WI38 (cell line): ENCODE measurements around the gene MOV10L1.
"Not testable (repeated sequence)": the region's sequence is repeated elsewhere in the genome, so short reads cannot be mapped to it uniquely, and the experiment has no call there.

Experiments used
- H3K4me3 ChIP-seq: 2 replicates; pipeline ENCODE4 v1.5.1; 2011; ENCODE audit warnings: low read depth, mild to moderate bottlenecking, control low read depth, low read length
- CTCF ChIP-seq: IDR thresholded peaks from 2 replicates; pipeline ENCODE4 v1.5.1; 2012; ENCODE audit warnings: low read depth, mild to moderate bottlenecking, control low read depth, low read length

MOV10L1 gene

GRCh38 chr22:50082197-50082715 lies 7.5 kb upstream of the MOV10L1 start:
- no peak for TF ChIP-seq CTCF
- no peak overlapping the region for H3K4me3 ChIP-seq

GRCh38 chr22:50082961-50083461 lies 6.8 kb upstream of the MOV10L1 start:
- TF ChIP-seq CTCF, result no peak
- H3K4me3 ChIP-seq, result no peak overlapping the region

- no peak overlapping the region for H3K4me3 ChIP-seq
These were observed 6.2 kb upstream of the MOV10L1 start for GRCh38 chr22:50083462-50084079.

GRCh38 chr22:50084080-50084477 lies 5.7 kb upstream of the MOV10L1 start:
- no peak for TF ChIP-seq CTCF
- H3K4me3 ChIP-seq, result no peak overlapping the region

More at GRCh38 chr22:50083462-50084079, 6.2 kb upstream of the MOV10L1 start:
- TF ChIP-seq CTCF, result no peak

- TF ChIP-seq CTCF, result no peak
These were observed 5.2 kb upstream of the MOV10L1 start for GRCh38 chr22:50084614-50085021.

GRCh38 chr22:50085211-50085972 lies 4.4 kb upstream of the MOV10L1 start, which contains the start of gene MLC1:
TSS of gene MLC1 (minus strand) at chr22:50085426. CDS start at chr22:50084902, 524 bp downstream.
- TF ChIP-seq CTCF, result no peak
- H3K4me3 ChIP-seq, result no peak within 1 kb of the TSS

More at GRCh38 chr22:50084614-50085021, 5.2 kb upstream of the MOV10L1 start:
- H3K4me3 ChIP-seq, result no peak overlapping the region

- TF ChIP-seq CTCF, result no peak
- H3K4me3 ChIP-seq, result no peak overlapping the region
These were observed 3.3 kb upstream of the MOV10L1 start for GRCh38 chr22:50086526-50086925.

- not testable (repeated sequence) for H3K4me3 ChIP-seq
These were observed 2.8 kb upstream of the MOV10L1 start for GRCh38 chr22:50086975-50087374.
